ENCODE measurements around the gene TAGLN. TPM values are rescaled to one million over a fixed set of nuclear protein-coding genes. Genes with fewer than 3 reads are reported as not detected.

Gene TAGLN
- total and polyA plus RNA-seq, 9 of the 15 experiments (the other 6 are each of a cell fraction or from before 2014, with no cell fraction given): 0.21 to 4.9 (median 1.1) TPM

GRCh38 chr11:117180661-117181585 lies 18.2 kb upstream of the TAGLN start (continued):
- TF ChIP-seq JUN (IDR thresholded peaks at IDR 0.05; ENCODE audit: borderline replicate concordance, low read depth, low read length) (no peak), JUN (CRISPR knock-in tag; IDR thresholded peaks at IDR 0.05; ENCODE audit: borderline replicate concordance) (peak; percentile 48; the same call in 1 of the 2 replicates), FOXK2 (conservative IDR thresholded peaks at IDR 0.05 in 1 of 2, IDR thresholded peaks at IDR 0.05 in 1 of 2; ENCODE audit: low read depth in 2 of 2) (no peak), GTF3C2 (IDR thresholded peaks at IDR 0.05; ENCODE audit: borderline replicate concordance, extremely low read depth, insufficient read length) (no peak), U2AF1 (optimal IDR thresholded peaks at IDR 0.05; ENCODE audit: low read depth, low read length) (no peak), MLLT1 (IDR thresholded peaks at IDR 0.05) (peak in 1 of 2 experiments; percentile 94; a peak in 2 of 4 replicates), ZNF436 (CRISPR knock-in tag; IDR thresholded peaks at IDR 0.05) (no peak), ZNF696 (CRISPR knock-in tag; conservative IDR thresholded peaks at IDR 0.05) (no peak), ZKSCAN3 (CRISPR knock-in tag; IDR thresholded peaks at IDR 0.05) (no peak), ZKSCAN8 (CRISPR knock-in tag; IDR thresholded peaks at IDR 0.05) (no peak), ZFPM2 (CRISPR knock-in tag; IDR thresholded peaks at IDR 0.05) (no peak), FUS (optimal IDR thresholded peaks at IDR 0.05; ENCODE audit: low read depth, low read length) (no peak), PTBP1 (IDR thresholded peaks at IDR 0.05; ENCODE audit: low read depth, low read length) (no peak), ZNF740 (CRISPR knock-in tag; IDR thresholded peaks at IDR 0.05) (no peak), ZNF740 (tag; IDR thresholded peaks at IDR 0.05) (no peak), NFYB (IDR thresholded peaks at IDR 0.05; ENCODE audit: extremely low read depth, insufficient read length) (no peak), TSHZ1 (CRISPR knock-in tag; IDR thresholded peaks at IDR 0.05) (no peak)

Measured in K562 (cell line).